ENCODE results near the gene FNDC7.

DNA sequence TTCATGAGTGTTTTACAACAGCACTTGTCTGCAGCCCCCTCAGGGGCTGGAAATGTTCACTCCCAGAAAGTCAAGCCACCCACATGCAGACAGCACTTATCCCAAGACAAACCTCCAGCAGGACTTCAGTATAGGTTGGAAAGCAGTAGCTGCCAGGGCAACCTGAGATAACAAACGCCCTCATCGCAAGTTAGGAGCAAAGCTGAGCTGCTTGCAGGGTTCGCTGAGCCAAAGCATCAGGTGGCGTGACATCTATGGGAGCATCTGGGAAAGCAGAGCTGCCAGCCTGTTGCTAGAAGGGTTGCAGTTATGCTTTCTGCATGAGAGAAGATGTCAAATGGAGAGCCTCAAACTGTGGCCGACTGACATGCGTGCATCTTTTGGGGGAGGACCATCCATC, 29.5 kb downstream of the FNDC7 start:
- TF ChIP-seq POLR2A (IDR thresholded peaks at IDR 0.05; ENCODE audit: low read depth, low read length) (no peak), FOS (IDR thresholded peaks at IDR 0.05; ENCODE audit: borderline replicate concordance, insufficient read depth, low read length) (no peak), EZH2 (IDR thresholded peaks at IDR 0.05; ENCODE audit: borderline replicate concordance, low read depth, low read length, severe bottlenecking) (no peak)
- TF ChIP-seq, protein P1, sequence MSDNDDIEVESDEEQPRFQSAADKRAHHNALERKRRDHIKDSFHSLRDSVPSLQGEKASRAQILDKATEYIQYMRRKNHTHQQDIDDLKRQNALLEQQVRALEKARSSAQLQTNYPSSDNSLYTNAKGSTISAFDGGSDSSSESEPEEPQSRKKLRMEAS (IDR thresholded peaks at IDR 0.05; ENCODE audit: insufficient read depth, insufficient read length): no peak
